ENCODE results near the gene PBX4.

- TF ChIP-seq POLR2A (IDR thresholded peaks at IDR 0.05), result no peak
- TF ChIP-seq, protein P1, sequence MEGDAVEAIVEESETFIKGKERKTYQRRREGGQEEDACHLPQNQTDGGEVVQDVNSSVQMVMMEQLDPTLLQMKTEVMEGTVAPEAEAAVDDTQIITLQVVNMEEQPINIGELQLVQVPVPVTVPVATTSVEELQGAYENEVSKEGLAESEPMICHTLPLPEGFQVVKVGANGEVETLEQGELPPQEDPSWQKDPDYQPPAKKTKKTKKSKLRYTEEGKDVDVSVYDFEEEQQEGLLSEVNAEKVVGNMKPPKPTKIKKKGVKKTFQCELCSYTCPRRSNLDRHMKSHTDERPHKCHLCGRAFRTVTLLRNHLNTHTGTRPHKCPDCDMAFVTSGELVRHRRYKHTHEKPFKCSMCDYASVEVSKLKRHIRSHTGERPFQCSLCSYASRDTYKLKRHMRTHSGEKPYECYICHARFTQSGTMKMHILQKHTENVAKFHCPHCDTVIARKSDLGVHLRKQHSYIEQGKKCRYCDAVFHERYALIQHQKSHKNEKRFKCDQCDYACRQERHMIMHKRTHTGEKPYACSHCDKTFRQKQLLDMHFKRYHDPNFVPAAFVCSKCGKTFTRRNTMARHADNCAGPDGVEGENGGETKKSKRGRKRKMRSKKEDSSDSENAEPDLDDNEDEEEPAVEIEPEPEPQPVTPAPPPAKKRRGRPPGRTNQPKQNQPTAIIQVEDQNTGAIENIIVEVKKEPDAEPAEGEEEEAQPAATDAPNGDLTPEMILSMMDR (IDR thresholded peaks at IDR 0.05), result no peak
These were observed 104.3 kb downstream of the PBX4 start for GRCh38 chr19:19514215-19514657.

All from uterus (tissue), 2 donors.